ENCODE data around the gene MLXIPL.
"Not testable (repeated sequence)": the region's sequence is repeated elsewhere in the genome, so short reads cannot be mapped to it uniquely, and the experiment has no call there.

The MLXIPL gene

DNA sequence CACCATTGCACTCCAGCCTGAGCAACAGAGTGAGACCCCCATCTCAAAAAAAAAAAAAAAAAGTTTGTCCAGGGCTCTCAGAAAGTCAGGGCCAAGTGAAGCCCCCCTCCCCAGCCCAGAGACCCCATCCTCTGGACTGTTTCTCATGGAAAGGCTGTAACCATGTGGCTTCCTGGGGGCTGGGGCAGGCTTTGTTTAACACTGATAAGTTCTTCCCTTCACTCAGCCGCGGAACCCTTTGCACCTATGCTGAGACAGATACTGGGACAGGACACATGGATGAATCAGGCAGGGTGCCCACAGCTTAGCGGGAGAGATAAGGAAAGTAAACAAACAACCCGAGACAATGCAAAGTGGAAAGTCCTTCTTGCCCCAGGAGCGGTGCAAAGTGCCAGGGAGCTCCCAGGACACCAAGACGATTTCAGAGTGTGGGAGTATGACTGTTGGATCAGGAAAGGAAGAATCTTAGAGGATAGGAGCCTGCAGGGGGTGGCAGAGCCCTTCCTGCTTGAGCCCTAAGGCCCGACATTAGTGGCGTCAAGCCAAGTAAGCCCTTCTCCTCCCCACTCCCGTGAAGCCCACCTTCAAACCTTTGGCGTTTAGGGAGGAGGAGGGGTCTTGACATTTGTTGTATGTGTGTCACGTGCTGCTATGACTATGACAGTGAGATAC is 11.6 kb downstream of the MLXIPL start:
- no peak for DNase-seq (ENCODE audit: low read depth in 3 of 3)

GRCh38 chr7:73611017-73611555 is 13.2 kb downstream of the MLXIPL start:
- DNase-seq (ENCODE audit: low read depth in 3 of 3), result no peak

GRCh38 chr7:73610105-73610504 is 14.2 kb downstream of the MLXIPL start:
- DNase-seq (ENCODE audit: low read depth in 3 of 3), result no peak

DNA sequence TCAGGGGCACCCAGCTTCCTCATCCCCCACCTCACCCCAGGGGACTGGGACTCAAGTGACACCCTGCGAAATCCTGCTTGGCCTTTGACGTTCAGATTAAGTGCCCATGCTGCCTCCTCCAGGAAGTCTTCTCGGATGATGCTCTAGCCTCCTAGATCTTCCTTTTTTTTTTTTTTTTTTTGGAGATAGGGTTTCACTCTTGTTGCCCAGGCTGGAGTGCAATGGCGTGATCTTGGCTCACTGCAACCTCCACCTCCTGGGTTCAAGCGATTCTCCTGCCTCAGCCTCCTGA is 16.7 kb downstream of the MLXIPL start:
- DNase-seq (ENCODE audit: low read depth in 3 of 3), result not testable (repeated sequence)

DNA sequence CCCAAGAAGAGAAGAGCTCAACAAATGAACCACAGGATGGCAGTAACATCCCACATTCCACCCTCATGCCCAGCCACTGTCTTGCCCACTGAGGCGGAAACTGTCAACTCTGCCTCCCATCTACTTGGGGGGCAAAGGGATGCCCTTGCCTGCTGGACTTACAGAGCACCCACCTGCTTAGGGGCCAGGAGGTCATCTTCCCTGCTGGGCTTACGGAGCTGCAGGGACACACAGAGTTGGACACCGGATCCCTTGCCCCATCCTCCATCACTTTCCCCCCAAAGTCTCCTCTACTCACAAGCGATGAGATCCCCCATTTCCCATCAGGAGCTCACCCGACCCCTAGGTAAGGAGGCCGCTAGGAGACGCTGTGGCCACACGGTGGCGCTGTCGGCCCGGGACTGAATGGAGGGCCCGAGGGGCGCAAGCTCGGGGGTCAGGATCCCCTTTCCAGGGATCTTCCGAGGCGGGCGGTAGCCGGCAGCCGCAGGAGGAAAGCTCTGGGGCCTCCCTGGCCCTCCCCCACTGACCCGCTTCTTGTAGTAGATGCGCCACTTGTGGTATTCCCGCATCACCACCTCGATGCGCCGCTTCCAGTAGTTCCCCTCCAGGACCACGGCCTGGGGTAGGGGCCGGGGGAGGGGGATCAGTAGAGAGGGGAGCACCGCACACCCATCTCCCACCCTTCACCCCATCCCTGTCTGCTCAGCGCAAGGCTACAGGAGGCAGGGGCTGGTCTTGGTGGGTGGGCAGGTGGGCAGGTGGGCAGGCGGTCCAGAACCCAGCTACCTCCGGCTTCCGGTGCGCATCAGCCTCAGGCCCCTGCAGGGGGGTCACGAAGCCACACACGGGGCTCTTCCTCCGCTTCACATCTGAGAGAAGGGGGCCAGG is 17.3 kb downstream of the MLXIPL start:
- DNase-seq (ENCODE audit: low read depth in 3 of 3), result peak; percentile 37 to 64 (median 49)

- DNase-seq (ENCODE audit: low read depth in 3 of 3), result no peak
Observed at GRCh38 chr7:73605601-73606220, 18.6 kb downstream of the MLXIPL start.

DNA sequence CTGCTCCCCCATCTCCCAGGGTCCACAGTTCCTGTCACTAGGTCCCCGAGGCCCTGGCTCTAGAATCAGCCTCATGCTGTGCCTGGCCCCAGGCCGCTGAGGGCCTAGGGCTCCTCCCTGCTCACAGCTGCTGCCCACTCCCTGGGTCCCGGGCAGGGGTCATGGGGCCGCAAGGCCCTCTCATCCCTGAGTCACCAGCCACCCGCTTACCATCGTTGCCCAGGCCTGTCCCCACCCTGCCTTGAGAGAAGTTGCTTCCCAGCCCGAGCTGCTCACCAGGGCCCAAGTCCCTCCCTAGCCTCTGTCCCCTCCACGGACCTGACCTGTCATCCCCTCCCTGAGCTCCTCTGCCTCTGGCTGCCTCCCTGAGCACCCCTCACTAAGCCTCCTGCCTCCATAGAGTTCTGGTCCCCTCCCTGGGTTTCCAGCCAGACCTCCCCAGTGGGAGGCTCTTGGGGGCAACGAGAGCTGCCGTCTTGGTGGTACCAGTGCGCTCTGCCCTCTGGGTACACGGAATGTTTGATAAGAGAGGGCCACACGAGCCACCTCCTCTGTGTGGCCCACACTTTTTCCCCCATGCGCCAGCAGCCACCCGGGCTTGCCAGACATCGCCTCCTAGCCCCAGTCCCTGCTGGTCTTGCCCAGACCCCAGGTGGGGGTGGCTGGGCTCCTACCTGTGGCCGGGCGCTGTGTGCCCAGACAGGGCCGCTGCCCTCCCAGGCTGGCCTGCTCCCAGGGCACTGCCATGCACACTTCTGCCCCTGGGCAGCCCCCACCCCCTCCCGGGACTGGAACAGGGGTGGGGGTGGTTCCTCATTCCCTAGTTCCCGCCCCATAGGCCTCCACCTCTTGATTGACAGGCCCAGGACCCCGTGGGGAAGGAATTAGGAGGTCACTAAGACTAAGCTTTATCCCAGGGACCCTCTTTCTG is 21.3 kb downstream of the MLXIPL start:
- no peak for DNase-seq (ENCODE audit: low read depth in 3 of 3)

GRCh38 chr7:73599916-73600315 is 24.4 kb downstream of the MLXIPL start:
- DNase-seq (ENCODE audit: low read depth in 3 of 3), result no peak

GRCh38 chr7:73599151-73599882 is 25.0 kb downstream of the MLXIPL start:
- no peak for DNase-seq (ENCODE audit: low read depth in 3 of 3)

GRCh38 chr7:73597978-73598782 is 26.1 kb downstream of the MLXIPL start:
- no peak for DNase-seq (ENCODE audit: low read depth in 3 of 3)

DNA sequence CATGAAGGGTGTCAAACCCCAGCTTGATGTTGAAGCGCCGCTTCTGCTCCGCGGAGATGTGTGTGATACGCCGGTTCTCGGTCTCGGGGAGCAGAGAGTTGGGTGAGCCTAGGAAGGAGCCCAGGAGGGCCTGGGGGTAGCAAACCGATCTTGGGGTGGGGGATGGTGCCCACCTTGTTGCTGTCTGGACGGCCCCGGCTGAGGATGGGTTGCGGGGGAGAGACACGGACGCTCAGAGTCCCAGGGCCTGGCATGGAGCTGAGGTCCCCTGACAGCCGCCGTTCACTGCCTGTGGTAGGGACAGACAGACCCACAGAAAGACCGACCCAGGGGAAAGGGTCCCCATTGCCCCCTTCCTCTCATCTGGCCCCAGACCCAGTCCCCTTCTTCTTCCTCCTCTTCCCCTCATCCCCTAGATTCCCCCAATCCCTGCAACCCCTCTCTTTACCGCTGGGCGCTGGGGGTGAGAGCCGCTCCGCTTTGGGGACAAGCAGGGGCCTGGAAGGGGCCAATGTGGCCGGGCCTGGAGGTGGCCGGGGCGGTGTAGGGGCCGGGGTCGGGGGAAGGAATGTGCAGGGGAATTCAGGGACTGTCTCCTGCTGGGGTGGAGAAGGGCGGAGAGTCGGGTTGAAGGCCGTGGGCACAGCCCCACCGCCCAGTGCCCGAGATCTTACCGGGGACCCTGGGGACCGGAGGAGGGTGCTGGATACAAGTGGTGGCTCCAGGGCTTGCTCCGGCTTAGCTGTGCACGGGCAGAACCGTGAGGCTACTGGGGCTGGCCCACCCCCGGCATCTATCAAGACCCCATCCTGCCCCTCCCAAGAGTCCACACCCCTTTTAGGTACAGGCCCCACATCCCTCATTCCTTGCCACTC is 27.9 kb downstream of the MLXIPL start:
- no peak for DNase-seq (ENCODE audit: low read depth in 3 of 3)

GRCh38 chr7:73595358-73595757 is 29.0 kb downstream of the MLXIPL start:
- no peak for DNase-seq (ENCODE audit: low read depth in 3 of 3)

DNA sequence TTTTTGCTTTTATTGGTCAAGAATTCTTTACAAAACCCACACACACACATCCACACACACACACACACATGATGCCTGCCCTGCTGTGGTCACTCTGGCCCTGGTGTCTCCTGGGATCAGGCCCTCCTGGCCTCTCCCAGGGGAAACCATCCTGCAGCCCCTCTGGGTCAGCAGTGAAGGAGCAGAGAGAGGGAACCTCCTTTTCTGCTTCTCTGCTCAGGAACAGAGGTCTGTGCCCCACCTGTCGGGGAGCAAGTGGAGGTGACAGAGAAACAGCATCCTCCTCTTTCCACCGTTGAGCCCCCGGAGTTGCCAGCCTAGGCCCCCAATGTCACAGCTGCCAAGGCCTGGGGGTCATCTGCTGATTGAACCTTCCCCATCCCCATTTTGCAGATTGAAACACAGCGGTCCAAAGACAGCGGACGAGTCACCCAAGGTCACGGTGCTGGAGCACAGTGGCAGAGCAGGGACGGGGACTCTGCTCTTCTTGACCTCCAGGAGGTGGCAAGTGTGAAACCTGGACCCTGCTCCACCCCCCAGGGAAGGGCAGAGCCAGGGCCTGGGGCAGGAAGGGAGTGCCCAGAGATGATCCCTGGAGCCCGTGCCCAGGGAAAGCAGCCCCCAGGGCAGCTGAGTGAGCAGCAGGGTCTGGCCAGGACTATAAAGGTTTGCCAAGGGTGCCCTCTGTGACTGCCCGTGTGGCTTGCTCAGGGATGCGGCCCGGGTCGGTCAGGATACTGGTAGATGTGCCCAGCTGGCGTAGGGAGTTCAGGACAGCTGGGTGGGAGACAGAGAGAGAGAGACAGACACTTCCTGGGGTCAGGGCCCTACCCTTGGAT is 30.9 kb downstream of the MLXIPL start:
- DNase-seq (ENCODE audit: low read depth in 3 of 3), result no peak

DNA sequence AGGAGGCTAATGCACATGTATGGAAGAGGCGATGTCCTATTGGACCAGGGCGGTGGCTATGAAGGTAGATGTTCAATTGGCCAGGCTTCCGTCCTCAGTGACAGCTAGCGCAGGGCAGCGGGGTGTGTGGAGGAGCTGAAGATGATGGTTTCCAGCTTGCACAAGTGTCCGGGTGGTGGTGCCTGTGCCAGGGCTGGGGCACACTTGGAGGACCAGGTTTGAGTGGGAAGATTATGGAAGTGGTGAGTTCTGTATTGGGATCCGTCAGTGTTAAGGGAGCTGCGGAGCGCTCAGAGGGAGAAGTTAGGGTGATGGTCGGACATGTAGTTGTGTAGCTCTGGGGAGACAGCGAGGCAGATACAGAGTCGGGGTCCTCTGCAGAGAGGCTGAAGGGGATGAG is 37.4 kb downstream of the MLXIPL start:
- no peak for DNase-seq (ENCODE audit: low read depth in 3 of 3)

DNA sequence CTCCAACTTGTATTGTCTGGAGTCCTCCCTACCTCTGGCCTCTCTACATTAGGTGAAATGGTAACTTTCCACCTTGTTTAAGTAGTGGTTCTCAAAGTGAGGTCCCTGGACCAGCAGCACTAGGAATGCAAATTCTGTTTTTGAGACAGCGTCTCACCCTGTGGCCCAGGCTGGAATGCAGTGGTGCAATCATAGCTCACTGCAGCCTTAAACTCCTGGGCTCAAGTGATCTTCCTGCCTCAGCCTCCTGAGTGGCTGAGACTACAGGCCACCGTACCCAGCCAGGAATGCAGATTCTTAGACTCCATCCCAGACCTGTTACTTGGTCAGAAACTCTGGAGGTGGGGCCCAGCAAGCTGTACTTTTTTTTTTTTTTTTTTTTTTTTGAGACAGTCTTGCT is 39.1 kb downstream of the MLXIPL start:
- no peak for DNase-seq (ENCODE audit: low read depth in 3 of 3)

GRCh38 chr7:73582664-73583202 is 41.6 kb downstream of the MLXIPL start:
- DNase-seq (ENCODE audit: low read depth in 3 of 3), result no peak

DNA sequence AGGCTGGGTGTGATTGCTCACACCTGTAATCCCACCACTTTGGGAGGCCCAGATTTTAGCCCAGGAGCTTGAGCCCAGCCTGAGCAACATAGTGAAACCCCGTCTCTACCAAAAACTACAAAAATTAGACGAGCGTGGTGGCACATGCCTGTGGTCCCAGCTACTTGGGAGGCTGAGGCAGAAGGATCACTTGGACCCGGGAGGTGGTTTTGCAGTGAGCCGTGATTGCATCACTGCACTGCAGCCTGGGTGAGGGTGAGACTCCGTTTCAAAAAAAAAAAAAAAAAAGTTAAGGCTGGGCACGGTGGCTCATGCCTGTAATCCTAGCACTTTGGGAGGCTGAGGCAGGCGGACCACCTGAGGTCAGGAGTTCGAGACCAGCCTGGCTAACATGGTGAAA is 43.3 kb downstream of the MLXIPL start:
- DNase-seq (ENCODE audit: low read depth in 3 of 3), result not testable (repeated sequence)
